ENCODE measurements around the gene PCDHA6. TPM values are rescaled to one million over a fixed set of nuclear protein-coding genes. Genes with fewer than 3 reads are reported as not detected.

Gene PCDHA6, protein sequence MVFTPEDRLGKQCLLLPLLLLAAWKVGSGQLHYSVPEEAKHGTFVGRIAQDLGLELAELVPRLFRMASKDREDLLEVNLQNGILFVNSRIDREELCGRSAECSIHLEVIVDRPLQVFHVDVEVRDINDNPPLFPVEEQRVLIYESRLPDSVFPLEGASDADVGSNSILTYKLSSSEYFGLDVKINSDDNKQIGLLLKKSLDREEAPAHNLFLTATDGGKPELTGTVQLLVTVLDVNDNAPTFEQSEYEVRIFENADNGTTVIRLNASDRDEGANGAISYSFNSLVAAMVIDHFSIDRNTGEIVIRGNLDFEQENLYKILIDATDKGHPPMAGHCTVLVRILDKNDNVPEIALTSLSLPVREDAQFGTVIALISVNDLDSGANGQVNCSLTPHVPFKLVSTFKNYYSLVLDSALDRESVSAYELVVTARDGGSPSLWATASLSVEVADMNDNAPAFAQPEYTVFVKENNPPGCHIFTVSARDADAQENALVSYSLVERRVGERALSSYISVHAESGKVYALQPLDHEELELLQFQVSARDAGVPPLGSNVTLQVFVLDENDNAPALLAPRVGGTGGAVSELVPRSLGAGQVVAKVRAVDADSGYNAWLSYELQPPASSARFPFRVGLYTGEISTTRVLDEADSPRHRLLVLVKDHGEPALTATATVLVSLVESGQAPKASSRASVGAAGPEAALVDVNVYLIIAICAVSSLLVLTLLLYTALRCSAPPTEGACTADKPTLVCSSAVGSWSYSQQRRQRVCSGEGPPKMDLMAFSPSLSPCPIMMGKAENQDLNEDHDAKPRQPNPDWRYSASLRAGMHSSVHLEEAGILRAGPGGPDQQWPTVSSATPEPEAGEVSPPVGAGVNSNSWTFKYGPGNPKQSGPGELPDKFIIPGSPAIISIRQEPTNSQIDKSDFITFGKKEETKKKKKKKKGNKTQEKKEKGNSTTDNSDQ
- 0.27 TPM in 1 of 2 replicates, not detected in the other for total RNA-seq

DNA sequence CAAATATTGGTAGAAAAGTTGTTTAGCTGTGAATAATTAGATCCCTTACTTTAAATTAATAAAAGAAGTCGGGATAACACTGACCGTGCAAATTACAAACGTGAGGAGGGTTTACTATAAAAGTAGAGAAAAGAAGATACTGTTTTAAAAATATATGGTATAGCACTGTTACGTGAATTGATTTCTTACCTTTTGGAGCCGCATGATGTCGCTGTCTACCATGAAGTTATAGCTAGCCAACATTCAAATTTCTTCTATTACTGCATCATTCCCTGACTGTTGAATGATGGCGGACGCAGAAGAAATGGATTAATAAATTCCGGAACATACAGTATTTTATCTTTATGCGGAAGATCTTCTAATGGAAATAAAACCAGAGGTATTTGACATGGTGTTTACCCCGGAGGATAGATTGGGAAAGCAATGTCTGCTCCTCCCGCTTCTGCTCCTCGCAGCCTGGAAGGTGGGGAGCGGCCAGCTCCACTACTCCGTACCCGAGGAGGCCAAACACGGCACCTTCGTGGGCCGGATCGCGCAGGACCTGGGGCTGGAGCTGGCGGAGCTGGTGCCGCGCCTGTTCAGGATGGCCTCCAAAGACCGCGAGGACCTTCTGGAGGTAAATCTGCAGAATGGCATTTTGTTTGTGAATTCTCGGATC, at the start of gene PCDHA6:
Gene PCDHA6 (plus strand): TSS at position 257 of the 658 bp plus-strand sequence. CDS start 132 bp downstream, at position 389.

GRCh38 chr5:140785905-140786686, 41.7 kb upstream of the PCDHA6 start, which contains the start of gene PCDHA1:
Gene PCDHA1, plus strand, starts transcription at chr5:140786140.

DNA sequence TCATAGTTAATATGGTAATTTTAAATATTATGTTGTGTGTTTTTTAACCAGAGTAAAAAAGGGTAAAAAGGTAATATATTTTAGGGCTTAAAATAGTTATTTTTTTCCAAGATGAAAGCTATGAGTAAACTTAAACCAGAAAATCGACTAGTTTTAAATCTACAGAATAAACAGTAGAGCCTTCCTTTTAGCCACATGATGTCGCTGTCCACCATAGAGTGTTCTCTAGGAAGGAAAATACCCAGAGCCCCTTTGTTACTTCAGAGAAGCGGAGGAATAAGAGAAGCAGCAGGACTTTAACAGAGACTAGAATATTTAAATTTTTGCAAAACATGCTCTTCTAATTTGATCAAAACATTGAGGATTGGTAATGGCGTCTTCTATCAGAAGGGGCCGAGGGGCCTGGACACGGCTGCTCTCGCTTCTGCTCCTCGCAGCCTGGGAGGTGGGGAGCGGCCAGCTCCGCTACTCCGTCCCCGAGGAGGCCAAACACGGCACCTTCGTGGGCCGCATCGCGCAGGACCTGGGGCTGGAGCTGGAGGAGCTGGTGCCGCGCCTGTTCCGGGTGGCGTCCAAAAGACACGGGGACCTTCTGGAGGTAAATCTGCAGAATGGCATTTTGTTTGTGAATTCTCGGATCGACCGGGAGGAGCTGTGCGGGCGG, 33.0 kb upstream of the PCDHA6 start, which contains the start of gene PCDHA2:
Gene PCDHA2 (plus strand): TSS at position 258 of the 664 bp plus-strand sequence.

GRCh38 chr5:140800816-140801493, 26.8 kb upstream of the PCDHA6 start, which contains the start of gene PCDHA3:
Gene PCDHA3, plus strand, starts transcription at chr5:140801057.

GRCh38 chr5:140806834-140807775, 20.7 kb upstream of the PCDHA6 start, which contains the start of gene PCDHA4:
Gene PCDHA4, plus strand, starts transcription at chr5:140807068.

DNA sequence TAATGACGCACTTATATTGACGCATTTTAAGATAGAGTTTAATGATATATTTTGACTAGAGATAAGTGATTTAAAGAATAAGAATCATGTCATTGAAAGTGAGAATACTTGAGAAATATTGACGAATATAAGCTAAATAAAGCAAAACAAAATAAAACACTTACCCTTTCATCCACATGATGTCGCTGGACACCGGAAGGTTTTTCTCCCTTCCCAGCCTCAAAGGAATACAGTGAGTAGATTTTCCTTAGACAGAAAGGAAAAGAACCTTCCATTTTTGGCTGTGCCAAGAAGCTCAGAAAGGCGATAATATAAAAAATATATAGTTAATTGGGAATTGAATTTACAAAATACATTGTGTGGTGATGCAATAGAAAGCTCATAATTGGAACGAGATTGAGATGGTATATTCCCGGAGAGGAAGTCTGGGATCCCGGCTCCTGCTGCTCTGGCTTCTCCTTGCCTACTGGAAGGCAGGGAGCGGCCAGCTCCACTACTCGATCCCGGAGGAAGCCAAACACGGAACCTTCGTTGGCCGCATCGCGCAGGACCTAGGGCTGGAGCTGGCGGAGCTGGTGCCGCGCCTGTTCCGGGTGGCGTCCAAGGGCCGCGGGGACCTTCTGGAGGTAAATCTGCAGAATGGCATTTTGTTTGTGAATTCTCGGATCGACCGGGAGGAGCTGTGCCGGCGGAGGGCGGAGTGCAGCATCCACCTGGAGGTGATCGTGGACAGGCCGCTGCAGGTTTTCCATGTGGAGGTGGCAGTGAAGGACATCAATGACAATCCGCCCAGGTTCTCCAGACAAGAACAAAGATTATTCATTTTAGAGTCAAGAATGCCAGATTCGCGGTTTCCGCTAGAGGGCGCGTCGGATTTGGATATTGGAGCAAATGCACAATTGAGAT, 6.1 kb upstream of the PCDHA6 start, which contains the start of gene PCDHA5:
Gene PCDHA5 (plus strand): TSS at position 239 of the 906 bp plus-strand sequence.

GRCh38 chr5:140833993-140834392, 6.2 kb downstream of the PCDHA6 start, which contains the start of gene PCDHA7:
Gene PCDHA7, plus strand, starts transcription at chr5:140834269. Its CDS starts 115 bp downstream, at chr5:140834384.

DNA sequence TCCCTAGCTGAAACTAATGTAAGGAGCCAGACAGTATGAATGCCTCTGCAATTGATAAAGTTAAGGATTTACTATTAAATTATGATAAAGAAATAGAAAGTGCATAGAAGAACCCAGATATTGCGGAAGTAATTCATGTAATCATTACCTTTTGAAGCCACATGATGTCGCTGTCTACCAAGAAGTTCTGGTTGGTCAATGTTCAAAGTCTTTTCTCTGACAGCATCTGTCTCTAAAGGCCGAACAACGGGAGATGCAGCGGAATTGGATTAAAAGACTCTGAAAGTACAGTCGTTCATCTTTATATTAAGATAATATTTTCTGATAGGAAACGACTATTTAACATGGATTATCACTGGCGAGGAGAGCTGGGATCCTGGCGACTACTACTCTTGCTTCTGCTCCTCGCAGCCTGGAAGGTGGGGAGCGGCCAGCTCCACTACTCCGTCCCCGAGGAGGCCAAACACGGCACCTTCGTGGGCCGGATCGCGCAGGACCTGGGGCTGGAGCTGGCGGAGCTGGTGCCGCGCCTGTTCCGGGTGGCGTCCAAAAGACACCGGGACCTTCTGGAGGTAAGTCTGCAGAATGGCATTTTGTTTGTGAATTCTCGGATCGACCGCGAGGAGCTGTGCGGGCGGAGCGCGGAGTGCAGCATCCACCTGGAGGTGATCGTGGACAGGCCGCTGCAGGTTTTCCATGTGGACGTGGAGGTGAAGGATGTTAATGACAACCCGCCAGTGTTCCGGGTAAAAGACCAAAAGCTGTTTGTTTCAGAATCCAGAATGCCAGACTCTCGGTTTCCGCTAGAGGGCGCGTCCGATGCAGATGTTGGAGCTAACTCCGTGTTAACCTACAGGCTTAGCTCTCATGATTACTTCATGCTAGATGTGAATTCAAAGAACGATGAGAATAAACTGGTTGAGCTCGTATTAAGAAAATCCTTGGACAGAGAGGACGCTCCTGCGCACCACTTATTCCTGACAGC, 13.5 kb downstream of the PCDHA6 start, which contains the start of gene PCDHA8:
Gene PCDHA8 (plus strand): TSS at position 210 of the 985 bp plus-strand sequence. CDS start 135 bp downstream, at position 345.

DNA sequence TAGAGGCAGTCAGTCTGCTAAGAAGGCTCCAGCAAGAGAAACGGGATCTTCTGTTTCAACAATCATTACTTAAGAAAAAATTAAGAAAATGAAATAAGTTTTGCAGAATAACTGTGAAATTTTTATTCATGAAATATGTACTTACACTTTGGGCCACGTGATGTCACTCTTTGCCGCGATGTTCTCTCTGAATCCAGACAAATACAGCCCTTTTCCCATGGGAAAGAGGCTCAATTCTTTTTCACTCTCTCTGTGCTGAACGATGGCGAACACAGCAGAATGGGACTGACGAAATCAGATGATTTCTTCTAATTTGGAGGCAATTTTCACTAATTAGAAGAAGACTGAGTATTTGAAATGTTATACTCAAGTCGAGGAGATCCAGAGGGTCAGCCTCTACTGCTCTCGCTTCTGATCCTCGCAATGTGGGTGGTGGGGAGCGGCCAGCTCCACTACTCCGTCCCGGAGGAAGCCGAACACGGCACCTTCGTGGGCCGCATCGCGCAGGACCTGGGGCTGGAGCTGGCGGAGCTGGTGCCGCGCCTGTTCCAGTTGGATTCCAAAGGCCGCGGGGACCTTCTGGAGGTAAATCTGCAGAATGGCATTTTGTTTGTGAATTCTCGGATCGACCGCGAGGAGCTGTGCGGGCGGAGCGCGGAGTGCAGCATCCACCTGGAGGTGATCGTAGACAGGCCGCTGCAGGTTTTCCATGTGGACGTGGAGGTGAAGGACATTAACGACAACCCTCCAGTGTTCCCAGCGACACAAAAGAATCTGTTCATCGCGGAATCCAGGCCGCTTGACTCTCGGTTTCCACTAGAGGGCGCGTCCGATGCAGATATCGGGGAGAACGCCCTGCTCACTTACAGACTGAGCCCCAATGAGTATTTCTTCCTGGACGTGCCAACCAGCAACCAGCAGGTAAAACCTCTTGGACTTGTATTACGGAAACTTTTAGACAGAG, 20.7 kb downstream of the PCDHA6 start, which contains the start of gene PCDHA9:
Gene PCDHA9 (plus strand): TSS at position 244 of the 964 bp plus-strand sequence. CDS start 114 bp downstream, at position 358.

GRCh38 chr5:140855772-140856674, 28.3 kb downstream of the PCDHA6 start, which contains the start of gene PCDHA10:
Gene PCDHA10, plus strand, starts transcription at chr5:140855897. Its CDS starts 152 bp downstream, at chr5:140856049.

GRCh38 chr5:140868721-140869554, 41.2 kb downstream of the PCDHA6 start, which contains the start of gene PCDHA11:
Gene PCDHA11, plus strand, starts transcription at chr5:140868957. Its CDS starts 147 bp downstream, at chr5:140869104.

DNA sequence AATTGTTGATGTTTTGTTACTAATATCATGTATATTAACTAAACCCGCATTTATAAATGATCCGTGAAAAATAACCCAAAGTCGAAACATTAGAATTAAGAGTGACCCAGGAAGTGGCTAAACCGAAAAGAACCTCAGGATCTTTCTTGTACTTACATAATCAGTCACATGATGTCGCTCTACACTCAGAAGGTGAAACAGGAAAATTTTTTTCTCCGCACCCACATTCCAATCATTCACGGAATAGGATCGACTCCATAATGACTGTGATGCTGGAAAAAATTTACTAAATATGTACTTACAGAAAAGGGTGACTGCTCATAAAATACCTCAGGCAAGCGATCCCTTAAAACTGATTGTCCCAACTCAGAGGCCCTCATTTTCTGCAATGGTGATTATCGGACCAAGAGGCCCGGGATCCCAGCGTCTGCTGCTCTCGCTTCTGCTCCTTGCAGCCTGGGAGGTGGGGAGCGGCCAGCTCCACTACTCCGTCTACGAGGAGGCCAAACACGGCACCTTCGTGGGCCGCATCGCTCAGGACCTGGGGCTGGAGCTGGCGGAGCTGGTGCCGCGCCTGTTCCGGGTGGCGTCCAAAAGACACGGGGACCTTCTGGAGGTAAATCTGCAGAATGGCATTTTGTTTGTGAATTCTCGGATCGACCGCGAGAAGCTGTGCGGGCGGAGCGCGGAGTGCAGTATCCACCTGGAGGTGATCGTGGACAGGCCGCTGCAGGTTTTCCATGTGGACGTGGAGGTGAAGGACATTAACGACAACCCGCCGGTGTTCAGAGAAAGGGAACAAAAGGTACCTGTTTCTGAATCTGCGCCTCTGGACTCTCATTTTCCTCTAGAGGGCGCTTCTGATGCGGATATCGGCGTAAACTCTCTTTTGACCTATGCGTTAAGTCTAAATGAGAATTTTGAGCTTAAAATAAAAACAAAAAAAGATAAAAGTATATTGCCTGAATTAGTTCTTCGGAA, 47.6 kb downstream of the PCDHA6 start, which contains the start of gene PCDHA12:
Gene PCDHA12 (plus strand): TSS at position 224 of the 981 bp plus-strand sequence. CDS start 165 bp downstream, at position 389.

Measured in mammary microvascular endothelial cell (primary cell).